ENCODE data around the gene HSBP1L1. TPM values are rescaled to one million over a fixed set of nuclear protein-coding genes. Genes with fewer than 3 reads are reported as not detected.

Gene HSBP1L1
- polyA plus RNA-seq, 1 of the 3 experiments (the other 2 are of a cell fraction) = 7.4 TPM

DNA sequence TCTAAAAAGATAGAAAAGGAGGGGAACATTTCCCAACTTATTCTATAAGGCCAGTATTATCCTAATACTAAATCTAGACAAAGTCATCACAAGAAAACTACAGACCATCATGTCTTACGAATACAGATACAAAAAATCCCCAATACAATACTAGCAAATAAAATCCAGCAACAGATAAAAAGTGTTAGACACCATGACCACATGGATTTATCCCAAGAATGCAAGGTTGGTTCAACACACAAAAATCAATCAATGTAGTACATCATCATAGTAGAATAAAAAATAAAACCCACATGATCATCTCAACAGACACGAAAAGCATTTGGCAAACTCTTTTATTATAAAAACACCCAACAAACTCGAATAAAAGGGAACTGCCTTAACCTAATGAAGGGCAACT lies 31.5 kb upstream of the HSBP1L1 start:
- no peaks in the 10 kb centered on the region for H3K9me2 ChIP-seq
- H3K4me2 ChIP-seq = no peak overlapping the region
- H3K4me1 ChIP-seq (ENCODE audit: control insufficient read depth in 1 of 2, insufficient read depth in 2 of 2, low read depth in 1 of 2, low read length in 1 of 2) = no peaks in the 10 kb centered on the region
- WGBS (ENCODE audit: low lambda C conversion rate) = 75% methylated on average over 3 of the region's 3 CpGs
- no peak for DNase-seq
- H3F3A ChIP-seq (replicated peaks; ENCODE audit: insufficient read depth) = peaks cover 12% of the 10 kb centered on the region
- ChIA-PET CTCF (no interaction called here), POLR2A (no interaction called here)
- H3K9ac ChIP-seq = no peak overlapping the region
- H3K9me3 ChIP-seq = peaks cover 40% of the 10 kb centered on the region
- H3K79me2 ChIP-seq (ENCODE audit: insufficient read depth) = peaks cover 54% of the 10 kb centered on the region; the same call in 1 of the 2 replicates
- H3K27me3 ChIP-seq (ENCODE audit: insufficient read depth) = no peaks in the 10 kb centered on the region
- H3K27ac ChIP-seq (ENCODE audit: low read depth in 2 of 2, low read length in 1 of 2) = no peak overlapping the region
- no peak overlapping the region for H2AFZ ChIP-seq (ENCODE audit: low read depth)
- H3K4me3 ChIP-seq (ENCODE audit: low read depth in 2 of 2, low read length in 1 of 2) = no peak overlapping the region
- H4K20me1 ChIP-seq (ENCODE audit: insufficient read depth) = no peaks in the 10 kb centered on the region
- TF ChIP-seq TEAD4 (IDR thresholded peaks at IDR 0.05; ENCODE audit: borderline replicate concordance, insufficient read depth) (no peak), RAD21 (IDR thresholded peaks at IDR 0.05; ENCODE audit: low read length) (no peak), PBX3 (IDR thresholded peaks at IDR 0.05) (no peak), FOXM1 (IDR thresholded peaks at IDR 0.05; ENCODE audit: low read depth) (no peak), ELF1 (IDR thresholded peaks at IDR 0.05) (no peak), CHD2 (IDR thresholded peaks at IDR 0.05; ENCODE audit: low read length, partially characterized antibody) (no peak), RCOR1 (IDR thresholded peaks at IDR 0.05; ENCODE audit: low read length) (no peak), ZBTB33 (IDR thresholded peaks at IDR 0.05; ENCODE audit: borderline replicate concordance, low read depth) (no peak), MEF2A (IDR thresholded peaks at IDR 0.05; ENCODE audit: borderline replicate concordance, low read depth) (no peak), NRF1 (IDR thresholded peaks at IDR 0.05; ENCODE audit: low read depth, low read length) (no peak), CTCF (IDR thresholded peaks at IDR 0.05) (no peak), TAF1 (IDR thresholded peaks at IDR 0.05; ENCODE audit: borderline replicate concordance, low read depth, low read length) (no peak), EP300 (IDR thresholded peaks at IDR 0.05; ENCODE audit: borderline replicate concordance in 1 of 2, low read depth in 1 of 2, low read length in 1 of 2) (no peak), RFX5 (IDR thresholded peaks at IDR 0.05; ENCODE audit: low read length) (no peak)
- TF ChIP-seq, protein P1, sequence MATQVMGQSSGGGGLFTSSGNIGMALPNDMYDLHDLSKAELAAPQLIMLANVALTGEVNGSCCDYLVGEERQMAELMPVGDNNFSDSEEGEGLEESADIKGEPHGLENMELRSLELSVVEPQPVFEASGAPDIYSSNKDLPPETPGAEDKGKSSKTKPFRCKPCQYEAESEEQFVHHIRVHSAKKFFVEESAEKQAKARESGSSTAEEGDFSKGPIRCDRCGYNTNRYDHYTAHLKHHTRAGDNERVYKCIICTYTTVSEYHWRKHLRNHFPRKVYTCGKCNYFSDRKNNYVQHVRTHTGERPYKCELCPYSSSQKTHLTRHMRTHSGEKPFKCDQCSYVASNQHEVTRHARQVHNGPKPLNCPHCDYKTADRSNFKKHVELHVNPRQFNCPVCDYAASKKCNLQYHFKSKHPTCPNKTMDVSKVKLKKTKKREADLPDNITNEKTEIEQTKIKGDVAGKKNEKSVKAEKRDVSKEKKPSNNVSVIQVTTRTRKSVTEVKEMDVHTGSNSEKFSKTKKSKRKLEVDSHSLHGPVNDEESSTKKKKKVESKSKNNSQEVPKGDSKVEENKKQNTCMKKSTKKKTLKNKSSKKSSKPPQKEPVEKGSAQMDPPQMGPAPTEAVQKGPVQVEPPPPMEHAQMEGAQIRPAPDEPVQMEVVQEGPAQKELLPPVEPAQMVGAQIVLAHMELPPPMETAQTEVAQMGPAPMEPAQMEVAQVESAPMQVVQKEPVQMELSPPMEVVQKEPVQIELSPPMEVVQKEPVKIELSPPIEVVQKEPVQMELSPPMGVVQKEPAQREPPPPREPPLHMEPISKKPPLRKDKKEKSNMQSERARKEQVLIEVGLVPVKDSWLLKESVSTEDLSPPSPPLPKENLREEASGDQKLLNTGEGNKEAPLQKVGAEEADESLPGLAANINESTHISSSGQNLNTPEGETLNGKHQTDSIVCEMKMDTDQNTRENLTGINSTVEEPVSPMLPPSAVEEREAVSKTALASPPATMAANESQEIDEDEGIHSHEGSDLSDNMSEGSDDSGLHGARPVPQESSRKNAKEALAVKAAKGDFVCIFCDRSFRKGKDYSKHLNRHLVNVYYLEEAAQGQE (IDR thresholded peaks at IDR 0.05; ENCODE audit: low read depth, low read length) = no peak
- H3K36me3 ChIP-seq (replicated peaks in 1 of 2; ENCODE audit: control insufficient read depth in 1 of 2, insufficient read depth in 2 of 2, low read length in 1 of 2) = peaks cover 2 to 31% of the 10 kb centered on the region in 2 experiments
